AG08396 (cell line): ENCODE measurements around the gene GOLGA8R.
"Not testable (repeated sequence)": the region's sequence is repeated elsewhere in the genome, so short reads cannot be mapped to it uniquely, and the experiment has no call there.

Source experiments
- DNase-seq: peaks from one replicate; pipeline ENCODE4 v3.0.0; 2012; ENCODE audit warnings: low spot score, mixed read lengths

Gene GOLGA8R

DNA sequence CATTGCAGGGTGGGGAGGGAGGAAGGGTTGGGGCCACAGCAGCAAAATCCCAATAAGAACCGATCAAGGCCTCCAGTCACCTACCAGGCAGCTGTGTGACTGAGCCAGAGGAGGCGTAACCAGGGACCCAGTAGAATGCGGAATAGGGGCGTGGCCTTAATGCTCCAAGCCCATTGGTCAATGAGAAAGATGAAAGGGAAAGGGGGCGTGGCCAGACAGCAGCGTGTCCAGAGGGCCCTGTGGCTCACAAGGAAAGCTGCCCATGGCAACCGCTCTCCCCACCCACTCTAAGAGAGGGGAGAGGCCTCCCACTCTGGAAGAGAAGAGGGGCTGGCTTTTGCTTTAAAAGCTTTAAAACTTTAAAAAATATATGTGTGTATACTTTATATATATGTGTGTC, at the start of gene GOLGA8R:
GOLGA8R (minus strand) TSS at position 101 of the 400 bp plus-strand sequence; CDS start at position 3, 98 bp downstream.
- not testable (repeated sequence) for DNase-seq

- DNase-seq = not testable (repeated sequence)
Measured at GRCh38 chr15:30463849-30464248, 49.8 kb upstream of the GOLGA8R start.

GRCh38 chr15:30462176-30462575, 48.1 kb upstream of the GOLGA8R start:
- not testable (repeated sequence) for DNase-seq

- not testable (repeated sequence) for DNase-seq
Measured at GRCh38 chr15:30452702-30453101, 38.6 kb upstream of the GOLGA8R start.

DNA sequence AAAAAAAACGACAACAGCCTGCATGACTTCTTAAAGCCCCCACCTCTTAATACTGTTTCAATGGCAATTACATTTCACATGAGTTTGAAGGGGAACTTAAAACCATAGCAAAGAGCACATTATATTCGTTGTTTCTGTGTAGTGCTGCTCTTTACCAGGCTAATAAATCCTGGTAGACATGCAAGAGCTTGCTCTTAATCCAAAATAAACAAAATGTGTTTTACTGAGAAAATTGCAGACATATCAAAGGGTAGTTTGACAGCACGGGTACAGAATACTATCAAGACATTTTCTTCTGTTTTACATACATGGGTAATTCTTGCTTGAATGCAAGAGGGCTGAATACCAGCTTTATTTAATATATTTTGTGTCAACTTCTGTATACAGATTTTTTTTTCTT, 24.3 kb upstream of the GOLGA8R start:
- not testable (repeated sequence) for DNase-seq

- not testable (repeated sequence) for DNase-seq
Measured at GRCh38 chr15:30435878-30436277, 21.8 kb upstream of the GOLGA8R start.

GRCh38 chr15:30420723-30421122, 6.7 kb upstream of the GOLGA8R start:
- not testable (repeated sequence) for DNase-seq

GRCh38 chr15:30407636-30408035, 6.4 kb downstream of the GOLGA8R start:
- DNase-seq = not testable (repeated sequence)

- not testable (repeated sequence) for DNase-seq
Measured at GRCh38 chr15:30398988-30399387, 15.1 kb downstream of the GOLGA8R start.

GRCh38 chr15:30393664-30393991, 20.4 kb downstream of the GOLGA8R start:
- DNase-seq = not testable (repeated sequence)

DNA sequence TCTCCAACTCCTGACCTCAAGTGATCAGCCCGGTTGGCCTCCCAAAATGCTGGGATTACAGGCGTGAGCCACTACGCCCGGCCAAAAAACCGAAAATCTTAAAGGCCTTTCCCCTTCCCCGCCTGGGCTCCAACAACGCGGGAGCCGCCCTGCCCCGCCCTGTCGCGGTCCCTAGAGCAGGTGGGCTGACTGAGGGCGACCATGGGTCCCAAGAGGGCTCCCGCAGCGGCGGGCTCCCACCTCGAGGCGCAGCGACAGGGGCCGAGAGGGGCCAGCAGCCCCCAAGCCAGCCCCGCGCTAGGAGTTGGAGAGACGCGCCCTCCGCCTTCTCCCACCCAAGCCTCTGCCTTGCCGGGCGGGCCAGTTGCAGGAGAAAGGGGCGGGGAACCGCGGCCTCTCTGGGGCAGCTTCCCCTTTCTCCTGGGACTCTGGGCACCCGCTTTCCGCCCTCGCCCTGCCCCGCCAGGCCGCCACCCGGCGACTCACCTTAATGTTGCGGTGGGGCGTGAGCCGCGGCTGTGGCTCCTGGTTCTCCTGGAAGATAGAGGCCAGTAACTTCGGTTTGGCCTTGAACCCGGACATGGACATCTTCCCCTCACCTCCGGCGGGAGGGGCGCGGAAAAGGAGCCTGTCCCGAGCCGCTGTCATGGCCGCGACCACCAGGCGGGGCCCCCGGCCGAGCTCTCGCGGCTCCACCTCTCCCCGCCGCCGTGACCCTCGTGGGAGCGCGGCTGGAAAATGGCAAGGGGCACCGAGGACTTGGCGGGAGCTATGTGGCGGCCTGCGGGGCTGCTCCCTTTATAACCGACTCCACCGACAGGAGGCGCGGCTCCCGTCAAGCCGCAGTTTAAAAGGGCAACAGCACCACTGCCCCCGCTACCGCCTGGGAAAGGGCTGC, 21.0 kb downstream of the GOLGA8R start, which contains the start of gene CHRFAM7A:
CHRFAM7A (minus strand) TSS at position 775 of the 898 bp plus-strand sequence. CDS start 10,189 bp downstream, outside the sequence.
- DNase-seq = not testable (repeated sequence)

DNA sequence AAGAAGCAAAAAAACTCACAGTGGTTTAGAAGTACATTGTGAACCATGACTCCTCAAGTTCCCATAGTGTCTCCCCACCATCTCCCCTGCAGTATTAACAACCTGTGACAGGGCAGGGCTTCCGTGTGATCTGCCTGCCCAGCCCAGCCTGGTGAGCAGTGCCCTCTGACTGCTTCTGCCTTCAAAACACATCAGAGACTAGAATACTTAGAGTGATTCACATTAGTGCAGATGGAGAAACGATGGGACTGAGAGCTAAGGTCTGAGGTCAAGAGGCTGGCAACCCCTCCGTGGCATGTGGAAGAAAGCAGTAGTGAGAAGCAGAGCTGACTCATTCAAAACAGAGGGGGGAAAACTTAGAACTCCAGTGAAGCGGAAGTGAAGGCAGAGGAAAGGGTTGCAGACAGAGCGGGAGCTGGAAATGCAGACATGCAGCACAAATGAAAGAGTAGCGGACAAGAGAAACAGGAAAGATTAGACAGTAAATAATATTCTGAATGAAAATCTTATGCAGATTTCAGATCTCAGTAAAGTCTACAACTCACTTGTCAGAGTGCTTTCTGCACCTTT, 27.7 kb downstream of the GOLGA8R start:
- DNase-seq = not testable (repeated sequence)

- not testable (repeated sequence) for DNase-seq
Measured at GRCh38 chr15:30377082-30377413, 37.0 kb downstream of the GOLGA8R start.

DNA sequence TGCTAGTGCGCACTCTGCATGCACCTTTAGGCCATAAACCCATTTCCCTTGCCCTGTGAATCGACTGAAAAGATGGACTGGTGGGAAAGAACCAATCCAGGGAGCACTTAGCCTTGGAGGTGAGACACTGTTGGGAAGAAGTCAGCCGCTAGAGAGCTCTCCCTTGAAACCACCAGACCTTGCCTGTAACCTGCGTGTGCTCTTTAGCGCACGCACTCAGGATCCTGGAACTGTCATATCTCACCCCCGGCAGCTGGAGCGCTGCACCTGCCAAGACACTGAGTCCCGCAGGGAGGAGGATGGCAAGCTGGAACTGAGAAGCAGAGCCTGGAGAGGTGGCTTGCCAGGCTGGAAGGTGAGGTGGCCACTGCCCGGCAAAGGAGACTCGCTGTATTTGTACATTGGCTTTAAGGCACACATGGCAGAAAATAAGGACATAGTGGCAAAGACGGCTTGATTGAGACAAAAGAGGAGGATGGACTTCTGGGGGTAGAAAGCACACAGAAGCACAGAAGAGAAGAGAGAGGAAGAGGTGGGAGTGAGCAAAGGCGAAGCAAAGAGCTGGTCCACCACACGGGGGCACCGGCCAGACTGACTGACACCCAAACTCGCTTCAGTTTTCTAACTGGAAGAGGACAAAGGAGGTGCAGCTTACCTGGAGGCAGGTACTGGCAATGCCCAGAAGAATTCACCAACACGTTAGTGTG, 37.5 kb downstream of the GOLGA8R start:
- not testable (repeated sequence) for DNase-seq

DNA sequence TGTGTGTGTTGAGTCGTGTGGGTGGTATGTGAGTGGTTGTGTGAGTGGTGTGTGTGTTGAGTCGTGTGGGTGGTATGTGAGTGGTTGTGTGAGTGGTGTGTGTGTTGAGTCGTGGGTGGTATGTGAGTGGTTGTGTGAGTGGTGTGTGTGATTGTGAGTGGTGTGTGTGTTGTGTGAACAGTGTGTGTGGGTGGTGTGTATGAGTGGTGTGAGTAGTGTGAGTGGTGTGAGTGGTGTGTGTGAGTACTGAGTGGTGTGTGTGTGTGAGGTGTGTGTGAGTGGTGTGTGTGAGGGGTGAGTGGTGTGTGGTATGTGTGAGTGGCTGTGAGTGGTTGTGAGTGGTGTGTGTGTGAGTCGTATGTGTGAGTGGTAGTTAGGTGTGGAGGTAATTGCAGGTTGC, 38.2 kb downstream of the GOLGA8R start:
- DNase-seq = not testable (repeated sequence)

DNA sequence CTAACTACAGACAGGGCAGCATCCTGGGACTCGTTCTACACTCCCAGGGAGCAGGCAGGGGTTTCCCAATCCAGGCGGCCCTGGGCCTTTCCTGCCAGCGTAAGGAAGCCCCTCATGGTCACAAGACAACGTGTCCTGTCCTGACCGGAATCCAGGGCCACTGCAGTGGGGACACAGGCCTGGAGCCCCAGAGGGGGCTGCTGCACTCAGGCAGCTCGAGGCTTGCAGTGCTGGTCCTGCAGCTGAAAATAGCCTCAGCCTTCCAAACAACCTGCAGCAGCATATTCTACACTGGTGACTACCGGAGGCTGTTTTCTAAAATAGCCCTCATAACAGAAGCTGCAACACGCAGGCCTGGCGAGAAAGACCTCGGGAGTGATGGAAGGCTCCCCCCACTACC, 39.2 kb downstream of the GOLGA8R start:
- not testable (repeated sequence) for DNase-seq

- not testable (repeated sequence) for DNase-seq
Measured at GRCh38 chr15:30368271-30368670, 45.8 kb downstream of the GOLGA8R start.

DNA sequence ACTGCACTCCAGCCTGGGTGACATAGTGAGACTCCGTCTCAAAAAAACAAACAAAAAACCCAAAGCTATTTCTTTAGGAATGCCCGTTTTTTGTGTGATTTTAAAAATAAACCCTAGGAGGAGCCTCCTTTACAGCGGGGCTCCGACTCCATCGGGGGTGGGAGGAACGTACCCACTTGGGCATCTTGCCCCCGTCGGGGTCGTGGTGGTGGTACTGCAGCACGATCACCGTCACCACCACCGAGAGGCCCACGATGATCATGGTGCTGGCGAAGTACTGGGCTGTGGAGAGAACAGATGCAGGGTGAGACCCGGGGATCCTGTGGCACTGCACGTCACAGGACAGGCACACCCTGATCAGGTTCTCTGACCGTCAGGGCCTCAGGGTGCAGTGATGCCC, 46.8 kb downstream of the GOLGA8R start:
- DNase-seq = not testable (repeated sequence)

DNA sequence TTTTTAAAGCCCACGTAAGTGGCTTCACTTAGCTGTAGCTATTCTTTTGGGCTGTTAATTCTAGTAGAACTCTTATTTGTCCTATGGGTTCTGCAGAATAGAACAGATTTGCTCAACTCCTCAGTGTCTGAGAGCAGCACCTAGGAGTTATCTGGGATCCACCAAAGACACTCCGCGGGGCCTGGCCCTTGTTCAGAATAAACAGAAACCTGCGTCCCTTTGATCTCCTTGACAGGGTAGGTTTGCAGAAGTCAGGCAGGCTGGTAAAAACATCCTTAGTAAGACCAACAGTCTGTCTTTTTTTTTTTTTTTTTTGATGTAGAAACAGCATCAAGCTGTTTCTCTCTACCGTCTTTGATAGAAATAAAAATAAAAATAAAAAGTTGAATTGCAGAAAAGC, 52.7 kb downstream of the GOLGA8R start:
- DNase-seq = not testable (repeated sequence)

DNA sequence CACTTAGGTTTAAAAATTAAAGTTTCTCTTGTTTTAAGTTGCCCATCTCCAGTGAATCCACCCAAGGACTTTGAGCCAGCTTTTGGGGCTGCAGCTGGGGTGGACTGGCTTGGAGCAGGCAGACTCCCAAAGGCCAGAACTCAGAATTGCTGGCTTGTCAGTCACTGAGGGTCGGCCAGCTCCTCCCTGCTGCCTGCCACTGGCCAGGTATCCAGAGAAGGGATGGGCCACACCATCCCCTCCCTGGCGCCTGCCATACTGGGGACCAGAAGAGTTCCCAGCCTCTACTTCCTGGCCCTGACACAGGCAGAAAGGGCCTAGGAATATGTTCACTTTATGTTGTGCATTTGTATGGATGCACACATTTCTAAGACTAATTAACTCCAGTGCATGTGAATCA, 53.1 kb downstream of the GOLGA8R start:
- not testable (repeated sequence) for DNase-seq

DNA sequence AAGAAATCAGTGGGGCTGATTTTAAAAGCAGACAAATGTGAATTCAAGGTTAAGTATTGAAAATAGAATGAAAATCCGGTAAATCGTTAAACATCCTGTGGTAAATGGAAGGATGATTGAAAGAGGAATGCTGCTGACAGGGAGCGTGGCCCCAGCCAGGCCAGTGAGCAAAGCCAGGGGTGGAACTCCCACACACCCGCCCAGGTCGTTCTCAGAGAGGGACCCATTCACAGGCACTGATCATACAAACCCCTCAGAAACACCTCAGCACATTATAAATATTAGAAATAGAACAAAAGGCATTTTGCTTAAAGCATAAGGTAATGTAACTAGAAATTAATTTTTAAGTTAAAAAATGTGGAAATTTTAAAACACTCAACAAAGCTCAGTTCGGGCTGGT, 59.0 kb downstream of the GOLGA8R start:
- not testable (repeated sequence) for DNase-seq
